ENCODE results near the gene SYT14. TPM values are rescaled to one million over a fixed set of nuclear protein-coding genes. Genes with fewer than 3 reads are reported as not detected.
"Not testable (repeated sequence)": the region's sequence is repeated elsewhere in the genome, so short reads cannot be mapped to it uniquely, and the experiment has no call there.

Gene SYT14
- total RNA-seq (2014; rRNA removed; shearing (Covaris generic)) = 3.1 TPM in 2 replicates

GRCh38 chr1:209937996-209938959 lies at the start of gene SYT14:
SYT14 (plus strand) TSS chr1:209938217; CDS start chr1:209938265, 48 bp downstream.
- peak; percentile 63 for DNase-seq (ENCODE audit: low spot score)

DNA sequence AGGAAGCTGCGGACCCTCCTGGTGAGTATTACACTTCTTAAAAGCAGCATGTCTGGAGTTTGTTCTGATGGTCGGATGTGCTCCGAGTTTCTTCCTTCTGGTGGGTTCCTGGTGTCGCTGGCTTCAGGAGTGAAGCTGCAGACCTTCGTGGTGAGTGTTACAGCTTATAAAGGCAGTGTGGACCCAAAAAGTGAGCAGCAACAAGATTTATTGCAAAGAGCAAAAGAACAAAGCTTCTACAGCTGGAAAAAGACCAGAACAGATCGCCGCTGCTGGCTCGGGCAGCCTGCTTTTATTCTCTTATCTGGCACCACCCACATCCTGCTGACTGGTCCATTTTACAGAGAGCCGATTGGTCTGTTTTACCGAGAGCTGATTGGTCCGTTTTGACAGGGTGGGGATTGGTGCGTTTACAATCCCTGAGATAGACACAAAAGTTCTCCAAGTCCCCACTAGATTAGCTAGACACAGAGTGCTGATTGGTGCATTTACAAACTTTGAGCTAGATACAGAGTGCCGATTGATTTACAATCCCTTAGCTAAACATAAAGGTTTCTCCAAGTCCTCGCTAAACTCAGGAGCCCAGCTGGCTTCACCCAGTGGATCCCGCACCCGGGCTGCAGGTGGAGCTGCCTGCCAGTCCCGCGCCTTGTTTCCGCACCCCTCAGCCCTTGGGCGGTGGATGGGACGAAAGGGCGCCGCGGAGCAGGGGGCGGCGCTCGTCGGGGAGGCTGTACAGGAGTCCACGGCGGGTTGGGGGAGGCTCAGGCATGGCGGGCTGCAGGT lies 49.5 kb upstream of the SYT14 start:
- DNase-seq (ENCODE audit: low spot score) = not testable (repeated sequence)

GRCh38 chr1:209889077-209889418 lies 49.0 kb upstream of the SYT14 start:
- no peak for DNase-seq (ENCODE audit: low spot score)

- no peak for DNase-seq (ENCODE audit: low spot score)
Measured at GRCh38 chr1:209890641-209891330, 47.2 kb upstream of the SYT14 start.

GRCh38 chr1:209893751-209894150 lies 44.3 kb upstream of the SYT14 start:
- no peak for DNase-seq (ENCODE audit: low spot score)

- peak; percentile 39 for DNase-seq (ENCODE audit: low spot score)
Measured at GRCh38 chr1:209895709-209896108, 42.3 kb upstream of the SYT14 start.

GRCh38 chr1:209896346-209896745 lies 41.7 kb upstream of the SYT14 start:
- DNase-seq (ENCODE audit: low spot score) = no peak

DNA sequence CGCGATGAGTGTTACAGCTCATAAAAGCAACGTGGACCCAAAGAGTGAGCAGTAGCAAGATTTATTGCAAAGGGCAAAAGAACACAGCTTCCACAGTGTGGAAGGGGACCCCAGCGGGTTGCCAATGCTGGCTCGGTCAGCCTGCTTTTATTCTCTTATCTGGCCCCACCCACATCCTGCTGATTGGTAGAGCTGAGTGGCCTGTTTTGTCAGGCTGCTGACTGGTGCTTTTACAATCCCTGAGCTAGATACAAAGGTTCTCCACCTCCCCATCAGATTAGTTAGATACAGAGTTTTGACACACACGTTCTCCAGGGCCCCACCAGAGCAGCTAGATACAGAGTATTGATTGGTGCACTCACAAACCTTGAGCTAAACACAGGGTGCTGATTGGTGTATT lies 39.7 kb upstream of the SYT14 start:
- not testable (repeated sequence) for DNase-seq (ENCODE audit: low spot score)

- not testable (repeated sequence) for DNase-seq (ENCODE audit: low spot score)
Measured at GRCh38 chr1:209898851-209899250, 39.2 kb upstream of the SYT14 start.

- no peak for DNase-seq (ENCODE audit: low spot score)
Measured at GRCh38 chr1:209899948-209900347, 38.1 kb upstream of the SYT14 start.

GRCh38 chr1:209900734-209901133 lies 37.3 kb upstream of the SYT14 start:
- peak; percentile 59 for DNase-seq (ENCODE audit: low spot score)

- no peak for DNase-seq (ENCODE audit: low spot score)
Measured at GRCh38 chr1:209901211-209901610, 36.8 kb upstream of the SYT14 start.

GRCh38 chr1:209904774-209905173 lies 33.2 kb upstream of the SYT14 start:
- DNase-seq (ENCODE audit: low spot score) = not testable (repeated sequence)

- DNase-seq (ENCODE audit: low spot score) = no peak
Measured at GRCh38 chr1:209911746-209912145, 26.3 kb upstream of the SYT14 start.

DNA sequence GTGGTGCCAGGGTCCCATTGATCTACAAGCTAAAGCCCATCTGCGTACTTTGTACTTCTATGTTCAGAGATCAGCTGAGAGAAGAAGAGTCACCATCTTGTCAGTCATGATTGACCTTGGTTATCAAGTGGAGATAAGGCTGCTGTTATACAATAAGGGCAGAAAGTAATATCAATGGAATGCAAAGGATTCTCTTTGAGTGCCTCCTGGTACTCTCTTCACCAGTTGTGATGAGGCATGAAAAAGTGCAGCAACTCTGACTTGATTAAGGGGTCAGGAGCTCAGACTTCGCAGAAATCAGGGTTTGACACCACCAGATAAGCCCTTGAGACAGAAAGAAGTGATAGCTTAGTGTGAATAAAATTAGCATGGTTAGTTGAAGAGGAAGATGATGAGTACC lies 25.7 kb upstream of the SYT14 start:
- DNase-seq (ENCODE audit: low spot score) = no peak

GRCh38 chr1:209919637-209920036 lies 18.4 kb upstream of the SYT14 start:
- DNase-seq (ENCODE audit: low spot score) = not testable (repeated sequence)

DNA sequence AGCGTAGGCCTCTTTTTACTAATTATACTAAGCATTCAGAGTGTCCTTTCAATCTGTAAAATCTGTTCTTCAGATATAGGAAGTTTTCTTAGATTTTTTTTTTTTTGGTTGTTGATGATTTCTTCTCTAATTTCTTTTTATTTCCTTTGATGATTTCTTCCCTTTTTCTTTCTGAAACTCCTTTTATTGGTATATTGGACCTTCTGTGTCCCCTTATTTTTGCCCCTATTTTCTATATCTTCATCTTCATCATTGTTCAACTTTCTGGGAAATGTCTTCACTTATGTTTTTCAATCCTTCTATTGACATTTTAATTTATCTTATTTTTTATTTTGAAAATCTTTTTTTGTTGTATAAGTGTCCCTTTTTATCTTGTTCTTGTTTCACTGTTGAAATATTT lies 17.2 kb upstream of the SYT14 start:
- DNase-seq (ENCODE audit: low spot score) = no peak

GRCh38 chr1:209924390-209924789 lies 13.6 kb upstream of the SYT14 start:
- no peak for DNase-seq (ENCODE audit: low spot score)

DNA sequence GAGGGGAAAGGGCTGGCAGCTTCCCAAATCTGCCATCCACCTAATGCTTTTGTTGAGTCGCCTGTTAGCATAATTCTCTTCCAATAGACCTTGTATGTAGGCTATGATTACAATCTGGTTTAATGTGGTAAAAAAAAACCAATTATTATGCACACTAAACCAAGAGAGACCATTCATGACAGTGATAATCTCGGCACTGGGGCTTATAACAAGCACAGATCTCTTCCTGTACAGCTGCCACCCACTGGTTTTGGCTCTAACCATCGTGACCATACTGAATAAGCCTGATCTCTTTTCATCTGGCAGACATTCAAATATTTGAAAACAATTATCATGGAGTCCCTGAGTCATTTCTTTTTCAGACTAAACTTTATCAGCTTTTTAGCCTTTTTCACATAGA lies 12.0 kb upstream of the SYT14 start:
- DNase-seq (ENCODE audit: low spot score) = peak; percentile 91

DNA sequence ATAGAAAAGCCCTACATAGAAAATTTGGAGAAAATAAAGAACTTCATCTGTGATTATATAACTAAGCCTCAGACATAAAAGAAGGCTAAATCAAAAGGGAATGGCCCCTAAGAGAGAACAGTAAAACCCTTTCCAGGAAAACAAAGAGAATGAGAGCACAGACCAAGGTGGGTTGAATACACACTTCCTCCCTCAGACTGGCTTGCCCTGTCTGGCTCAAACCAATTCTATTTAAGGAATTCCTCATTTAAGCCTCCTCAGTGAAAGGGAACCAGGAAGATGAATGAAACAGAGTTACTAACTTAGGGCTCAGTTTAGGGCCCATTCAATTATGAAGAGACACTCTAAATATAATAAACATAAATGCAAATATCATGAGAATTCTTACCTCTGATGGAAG lies 10.6 kb upstream of the SYT14 start:
- DNase-seq (ENCODE audit: low spot score) = no peak

DNA sequence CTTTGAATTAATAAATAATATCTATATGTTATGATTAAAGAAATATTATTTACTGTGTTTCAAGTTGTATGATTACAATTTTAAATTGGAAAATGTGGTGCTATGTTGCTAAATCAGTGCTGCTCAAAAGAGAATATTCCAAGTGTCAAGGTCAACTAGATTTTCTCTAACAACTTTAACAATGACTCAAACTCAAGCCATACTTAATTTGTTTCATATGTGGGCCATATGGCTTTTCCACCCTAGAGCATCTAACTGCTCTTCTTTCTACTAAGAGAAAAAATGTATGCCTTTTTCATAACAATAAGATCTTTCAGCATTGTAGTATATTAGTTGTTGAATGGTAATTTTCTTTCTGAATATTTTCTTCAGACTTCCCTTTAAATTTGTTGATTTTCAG lies 8.3 kb upstream of the SYT14 start:
- no peak for DNase-seq (ENCODE audit: low spot score)

- DNase-seq (ENCODE audit: low spot score) = no peak
Measured at GRCh38 chr1:209931141-209931540, 6.9 kb upstream of the SYT14 start.

Measured in H4 (cell line).